ENCODE results near the gene PPP1R9A.
"Not testable (repeated sequence)": the region's sequence is repeated elsewhere in the genome, so short reads cannot be mapped to it uniquely, and the experiment has no call there.

PPP1R9A gene

GRCh38 chr7:94980418-94981142, 73.2 kb downstream of the PPP1R9A start:
- no peak for DNase-seq

GRCh38 chr7:94995921-94996320, 88.5 kb downstream of the PPP1R9A start:
- DNase-seq, result no peak

- no peak for DNase-seq
Measured at GRCh38 chr7:94996369-94996768, 89.0 kb downstream of the PPP1R9A start.

GRCh38 chr7:94997547-94997946, 90.2 kb downstream of the PPP1R9A start:
- DNase-seq, result no peak

GRCh38 chr7:94998266-94999068, 91.1 kb downstream of the PPP1R9A start:
- no peak for DNase-seq

- no peak for DNase-seq
Measured at GRCh38 chr7:94999069-94999351, 91.6 kb downstream of the PPP1R9A start.

GRCh38 chr7:94999601-95000000, 92.2 kb downstream of the PPP1R9A start:
- not testable (repeated sequence) for DNase-seq

GRCh38 chr7:95001258-95001657, 93.9 kb downstream of the PPP1R9A start:
- DNase-seq, result no peak

GRCh38 chr7:95001815-95002561, 94.6 kb downstream of the PPP1R9A start:
- no peak for DNase-seq

- DNase-seq, result no peak
Measured at GRCh38 chr7:95002775-95003174, 95.4 kb downstream of the PPP1R9A start.

- DNase-seq, result no peak
Measured at GRCh38 chr7:95004618-95005247, 97.3 kb downstream of the PPP1R9A start.

GRCh38 chr7:95006010-95006409, 98.6 kb downstream of the PPP1R9A start:
- no peak for DNase-seq

GRCh38 chr7:95008773-95009172, 101.4 kb downstream of the PPP1R9A start:
- DNase-seq, result not testable (repeated sequence)

- DNase-seq, result no peak
Measured at GRCh38 chr7:95011146-95011928, 103.9 kb downstream of the PPP1R9A start.

- DNase-seq, result no peak
Measured at GRCh38 chr7:95011995-95012394, 104.6 kb downstream of the PPP1R9A start.

GRCh38 chr7:95018021-95018420, 110.6 kb downstream of the PPP1R9A start:
- no peak for DNase-seq

GRCh38 chr7:95026018-95026417, 118.6 kb downstream of the PPP1R9A start:
- DNase-seq, result no peak

- no peak for DNase-seq
Measured at GRCh38 chr7:95026421-95027072, 119.2 kb downstream of the PPP1R9A start.

- DNase-seq, result no peak
Measured at GRCh38 chr7:95027234-95027872, 120.0 kb downstream of the PPP1R9A start.

- DNase-seq, result no peak
Measured at GRCh38 chr7:95028683-95029082, 121.3 kb downstream of the PPP1R9A start.

- DNase-seq, result no peak
Measured at GRCh38 chr7:95035295-95035694, 127.9 kb downstream of the PPP1R9A start.
